Calu3 (cell line): ENCODE measurements around the gene CASP3. TPM values are rescaled to one million over a fixed set of nuclear protein-coding genes. Genes with fewer than 3 reads are reported as not detected.

Experiments used
- BruUV-seq: library from RNA; stranded (reverse); fragments of 400-500 nt; replicated peaks from 2 replicates; lab custom pipeline; 2021; lab: Mats Ljungman, UMichigan
- CTCF ChIA-PET: fragments of 300-600 bp; sonication (Branson Sonifier 250); formaldehyde crosslinking; loops from one replicate; lab custom pipeline; 2022; ENCODE audit warnings: antibody characterized with exemption; lab: Charles Lee
- DNase-seq: peaks from one replicate; pipeline ENCODE4 v3.0.0; 2022
- H3K27ac Mint-ChIP-seq: one replicate; pipeline ENCODE4 v1.8.0; 2022; ENCODE audit warnings: mixed read lengths; ENCODE audit not compliant: unreplicated experiment
- H3K27me3 Mint-ChIP-seq: one replicate; pipeline ENCODE4 v1.8.0; 2022; ENCODE audit warnings: mixed read lengths; ENCODE audit not compliant: unreplicated experiment
- H3K36me3 Mint-ChIP-seq: one replicate; pipeline ENCODE4 v1.8.0; 2022; ENCODE audit warnings: mild to moderate bottlenecking, moderate library complexity, mixed read lengths; ENCODE audit not compliant: insufficient read depth, unreplicated experiment
- H3K4me1 Mint-ChIP-seq: one replicate; pipeline ENCODE4 v1.8.0; 2022; ENCODE audit warnings: mild to moderate bottlenecking, low read depth, mixed read lengths; ENCODE audit not compliant: unreplicated experiment
- H3K4me3 Mint-ChIP-seq: one replicate; pipeline ENCODE4 v1.8.0; 2022; ENCODE audit warnings: mild to moderate bottlenecking, low read depth, moderate library complexity, mixed read lengths; ENCODE audit not compliant: unreplicated experiment
- H3K9me3 Mint-ChIP-seq: one replicate; pipeline ENCODE4 v1.8.0; 2022; ENCODE audit warnings: low read depth, mixed read lengths; ENCODE audit not compliant: unreplicated experiment
- CTCF ChIP-seq: fragments of 200-600 bp; IDR thresholded peaks from one replicate; pipeline ENCODE4 v1.8.0; 2022; ENCODE audit warnings: antibody characterized with exemption; ENCODE audit not compliant: unreplicated experiment
- intact Hi-C: fragments of 100-400 bp; cut with micrococcal nuclease; formaldehyde crosslinking; loops from one replicate; pipeline ENCODE4 v1.10.0; 2022; ENCODE audit not compliant: unreplicated experiment
- total RNA-seq: library from RNA; stranded (reverse); gene quantifications from 2 replicates; pipeline ENCODE4 v1.2.3, GENCODE V29; 2022

Gene CASP3
- total RNA-seq, 1 experiment from 2014 or later, result 22.2 TPM

GRCh38 chr4:184671101-184671500, 21.9 kb upstream of the CASP3 start:
- intact Hi-C loops, result no loop called here
- no peak overlapping the region for H3K4me3 Mint-ChIP-seq
- no peaks in the 10 kb centered on the region for H3K9me3 Mint-ChIP-seq
- CTCF ChIA-PET, result no interaction called here
- DNase-seq, result no peak
- H3K4me1 Mint-ChIP-seq, result no peaks in the 10 kb centered on the region
- BruUV-seq, result no TSS peak
- peaks cover 10% of the 10 kb centered on the region for H3K36me3 Mint-ChIP-seq
- H3K27me3 Mint-ChIP-seq, result no peaks in the 10 kb centered on the region
- TF ChIP-seq CTCF, result no peak
- no peak overlapping the region for H3K27ac Mint-ChIP-seq

- BruUV-seq, result no TSS peak
- no peaks in the 10 kb centered on the region for H3K27me3 Mint-ChIP-seq
- no peaks in the 10 kb centered on the region for H3K9me3 Mint-ChIP-seq
- intact Hi-C loops, result no loop called here
- no peak for DNase-seq
- H3K4me1 Mint-ChIP-seq, result no peaks in the 10 kb centered on the region
- no peak for TF ChIP-seq CTCF
- CTCF ChIA-PET, result no interaction called here
- no peak overlapping the region for H3K27ac Mint-ChIP-seq
- H3K36me3 Mint-ChIP-seq, result peaks cover 7% of the 10 kb centered on the region
- no peak overlapping the region for H3K4me3 Mint-ChIP-seq
These were observed 20.0 kb upstream of the CASP3 start for GRCh38 chr4:184669251-184669650.

GRCh38 chr4:184668511-184669114, 19.4 kb upstream of the CASP3 start:
- intact Hi-C loops, result no loop called here
- no peak for DNase-seq
- CTCF ChIA-PET, result no interaction called here
- no TSS peak for BruUV-seq
- H3K9me3 Mint-ChIP-seq, result no peaks in the 10 kb centered on the region
- H3K4me1 Mint-ChIP-seq, result no peaks in the 10 kb centered on the region
- no peak overlapping the region for H3K27ac Mint-ChIP-seq
- H3K36me3 Mint-ChIP-seq, result peaks cover under 1% of the 10 kb centered on the region
- TF ChIP-seq CTCF, result no peak
- H3K4me3 Mint-ChIP-seq, result no peak overlapping the region
- H3K27me3 Mint-ChIP-seq, result no peaks in the 10 kb centered on the region

- H3K27ac Mint-ChIP-seq, result no peak overlapping the region
- H3K9me3 Mint-ChIP-seq, result no peaks in the 10 kb centered on the region
- no peaks in the 10 kb centered on the region for H3K27me3 Mint-ChIP-seq
These were observed 18.8 kb upstream of the CASP3 start for GRCh38 chr4:184668096-184668495.

More at GRCh38 chr4:184668096-184668495, 18.8 kb upstream of the CASP3 start:
- intact Hi-C loops, result no loop called here
- DNase-seq, result no peak
- H3K36me3 Mint-ChIP-seq, result no peaks in the 10 kb centered on the region
- CTCF ChIA-PET, result no interaction called here
- no peak overlapping the region for H3K4me3 Mint-ChIP-seq
- H3K4me1 Mint-ChIP-seq, result no peaks in the 10 kb centered on the region
- no TSS peak for BruUV-seq
- TF ChIP-seq CTCF, result no peak
